ENCODE results near the gene ERH.

ERH gene

DNA sequence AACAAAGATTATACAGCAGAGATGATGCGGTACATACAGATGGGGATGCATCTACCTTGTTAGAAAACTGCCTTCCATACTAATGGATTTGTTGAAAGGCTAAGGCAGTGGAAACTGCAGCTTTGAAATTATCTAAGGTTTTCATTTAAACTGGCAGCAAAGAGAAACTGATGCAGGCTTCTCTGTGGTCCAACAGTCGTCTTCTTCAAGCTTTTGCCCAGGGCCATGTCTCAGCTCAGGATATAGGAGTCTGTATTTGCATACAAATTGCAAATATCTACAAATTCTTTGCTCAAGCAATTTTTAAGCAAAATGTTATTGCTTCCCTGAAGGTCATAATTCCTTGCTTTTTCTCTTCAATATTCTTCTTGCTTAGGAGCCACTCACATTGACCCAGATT, 33.7 kb downstream of the ERH start:
- CTCF ChIA-PET: no interaction called here
- TF ChIP-seq, protein P1, sequence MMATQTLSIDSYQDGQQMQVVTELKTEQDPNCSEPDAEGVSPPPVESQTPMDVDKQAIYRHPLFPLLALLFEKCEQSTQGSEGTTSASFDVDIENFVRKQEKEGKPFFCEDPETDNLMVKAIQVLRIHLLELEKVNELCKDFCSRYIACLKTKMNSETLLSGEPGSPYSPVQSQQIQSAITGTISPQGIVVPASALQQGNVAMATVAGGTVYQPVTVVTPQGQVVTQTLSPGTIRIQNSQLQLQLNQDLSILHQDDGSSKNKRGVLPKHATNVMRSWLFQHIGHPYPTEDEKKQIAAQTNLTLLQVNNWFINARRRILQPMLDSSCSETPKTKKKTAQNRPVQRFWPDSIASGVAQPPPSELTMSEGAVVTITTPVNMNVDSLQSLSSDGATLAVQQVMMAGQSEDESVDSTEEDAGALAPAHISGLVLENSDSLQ (IDR thresholded peaks at IDR 0.05): no peak
- TF ChIP-seq FOXK2 (IDR thresholded peaks at IDR 0.05): no peak
- no peak for TF ChIP-seq LEF1 (IDR thresholded peaks at IDR 0.05; ENCODE audit: borderline replicate concordance)
- no peak for TF ChIP-seq TARDBP (IDR thresholded peaks at IDR 0.05)
- TF ChIP-seq BHLHE40 (IDR thresholded peaks at IDR 0.05; ENCODE audit: borderline replicate concordance): no peak
- POLR2A ChIA-PET: no interaction called here
- DNase-seq (ENCODE audit: extremely low spot score): no peak

DNA sequence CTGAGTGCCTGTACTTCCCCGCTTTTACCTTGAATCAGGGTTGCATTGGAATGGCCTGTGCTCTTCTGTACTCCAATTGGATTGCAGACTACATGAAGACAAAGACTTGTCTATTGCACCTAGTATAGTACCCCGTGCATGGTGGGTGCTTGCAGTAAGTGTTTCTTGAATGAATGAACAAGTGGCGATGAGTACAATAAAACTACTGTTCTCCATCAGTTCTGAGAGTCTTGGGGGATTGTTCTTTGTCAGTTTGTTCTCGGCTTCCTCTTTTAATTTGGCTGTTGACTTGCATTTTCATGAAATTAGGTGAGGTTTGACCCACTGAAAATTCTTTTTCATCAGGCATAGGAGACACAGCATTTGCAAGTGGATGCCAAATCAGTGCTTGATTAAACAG, 34.1 kb downstream of the ERH start:
- DNase-seq (ENCODE audit: extremely low spot score): no peak
- no peak for TF ChIP-seq NFRKB (IDR thresholded peaks at IDR 0.05)
- no peak for TF ChIP-seq ZNF384 (IDR thresholded peaks at IDR 0.05)
- TF ChIP-seq HDGF (IDR thresholded peaks at IDR 0.05; ENCODE audit: borderline replicate concordance): no peak
- TF ChIP-seq FOXA1 (IDR thresholded peaks at IDR 0.05): no peak
- no peak for TF ChIP-seq FOXK2 (IDR thresholded peaks at IDR 0.05)
- no peak for TF ChIP-seq ELF4 (IDR thresholded peaks at IDR 0.05)
- TF ChIP-seq SUZ12 (IDR thresholded peaks at IDR 0.05): no peak
- no peak for TF ChIP-seq FOXM1 (IDR thresholded peaks at IDR 0.05; ENCODE audit: borderline replicate concordance)
- TF ChIP-seq TARDBP (IDR thresholded peaks at IDR 0.05): no peak
- no peak for TF ChIP-seq CTBP1 (IDR thresholded peaks at IDR 0.05; ENCODE audit: borderline replicate concordance)
- TF ChIP-seq L3MBTL2 (conservative IDR thresholded peaks at IDR 0.05): no peak
- TF ChIP-seq LEF1 (IDR thresholded peaks at IDR 0.05; ENCODE audit: borderline replicate concordance): no peak
- TF ChIP-seq SP1 (IDR thresholded peaks at IDR 0.05): no peak
- TF ChIP-seq ARNT (IDR thresholded peaks at IDR 0.05): no peak
- TF ChIP-seq, protein P1 (IDR thresholded peaks at IDR 0.05): no peak
- no peak for TF ChIP-seq BHLHE40 (IDR thresholded peaks at IDR 0.05; ENCODE audit: borderline replicate concordance)
- CTCF ChIA-PET: no interaction called here
- POLR2A ChIA-PET: no interaction called here

DNA sequence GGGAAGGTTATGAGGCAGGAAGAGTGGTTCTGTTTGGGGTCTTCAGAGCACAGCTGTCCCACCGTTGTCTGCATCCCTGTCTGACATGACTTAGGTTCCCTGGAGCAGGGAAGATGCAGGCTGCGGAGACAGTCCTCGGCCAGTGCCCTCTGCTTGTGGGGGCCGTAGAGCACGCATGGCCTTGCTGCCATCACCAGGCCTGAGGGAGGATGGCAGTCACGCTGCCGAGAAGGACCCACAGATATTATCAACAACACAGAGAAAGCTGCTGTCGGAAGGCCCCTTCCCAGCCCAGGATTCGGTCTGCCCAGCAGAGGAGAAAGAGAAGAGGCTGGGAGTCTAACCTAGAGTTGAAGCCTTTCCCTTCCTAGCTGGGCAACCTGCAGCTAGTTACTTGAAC, 35.0 kb downstream of the ERH start:
- TF ChIP-seq TARDBP (IDR thresholded peaks at IDR 0.05): no peak
- no peak for TF ChIP-seq SUZ12 (IDR thresholded peaks at IDR 0.05)
- TF ChIP-seq FOXA1 (IDR thresholded peaks at IDR 0.05): no peak
- TF ChIP-seq ARNT (IDR thresholded peaks at IDR 0.05): no peak
- no peak for TF ChIP-seq LEF1 (IDR thresholded peaks at IDR 0.05; ENCODE audit: borderline replicate concordance)
- DNase-seq (ENCODE audit: extremely low spot score): no peak
- ChIA-PET POLR2A (no interaction called here), CTCF (interaction anchor here (0.9 kb wide), 1 partner anchor 137 kb away, joined by 4 read pairs; no protein-coding TSS in a partner anchor)

DNA sequence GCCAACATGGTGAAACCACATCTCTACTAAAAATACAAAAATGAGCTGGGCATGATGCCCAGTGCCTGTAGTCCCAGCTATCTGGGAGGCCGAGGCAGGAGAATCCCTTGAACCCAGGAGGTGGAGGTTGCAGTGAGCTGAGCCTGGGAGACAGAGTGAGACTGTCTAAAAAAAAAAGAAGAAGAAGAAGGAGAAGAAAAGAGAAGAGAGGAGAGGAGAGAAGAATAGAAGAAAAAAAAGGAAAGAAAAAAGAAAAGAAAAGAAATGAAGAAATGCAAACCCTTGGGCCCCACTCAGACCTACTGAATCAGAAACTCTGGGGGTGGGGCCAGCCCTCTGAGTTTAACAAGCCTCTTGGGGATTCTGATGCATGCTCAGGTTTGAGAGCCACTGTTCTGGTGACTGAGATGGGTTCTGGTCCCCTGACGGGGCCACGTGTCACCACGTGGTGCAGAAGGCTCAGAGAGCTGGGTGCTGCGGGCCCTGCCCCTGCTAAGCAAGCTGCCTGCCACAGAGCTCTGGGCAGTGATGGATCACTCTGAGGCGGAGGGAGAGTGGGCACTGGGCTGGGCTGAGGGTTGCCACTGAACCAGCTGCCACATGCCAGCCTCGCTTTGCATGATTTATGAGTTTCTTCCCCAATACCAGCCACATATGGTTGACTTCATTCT, 37.5 kb downstream of the ERH start:
- no peak for DNase-seq (ENCODE audit: extremely low spot score)
- TF ChIP-seq LEF1 (IDR thresholded peaks at IDR 0.05; ENCODE audit: borderline replicate concordance) (no peak), CTBP1 (IDR thresholded peaks at IDR 0.05; ENCODE audit: borderline replicate concordance) (no peak), ARNT (IDR thresholded peaks at IDR 0.05) (no peak), SP1 (IDR thresholded peaks at IDR 0.05) (no peak), HDGF (IDR thresholded peaks at IDR 0.05; ENCODE audit: borderline replicate concordance) (no peak), NFRKB (IDR thresholded peaks at IDR 0.05) (no peak)
- TF ChIP-seq, protein P1 (IDR thresholded peaks at IDR 0.05): peak; percentile 65
- POLR2A ChIA-PET: interaction anchor here (0.9 kb wide), 1 partner anchor 38 kb away, joined by 3 read pairs; the partner anchor contains the start of genes ERH and SLC39A9
- CTCF ChIA-PET: no interaction called here

DNA sequence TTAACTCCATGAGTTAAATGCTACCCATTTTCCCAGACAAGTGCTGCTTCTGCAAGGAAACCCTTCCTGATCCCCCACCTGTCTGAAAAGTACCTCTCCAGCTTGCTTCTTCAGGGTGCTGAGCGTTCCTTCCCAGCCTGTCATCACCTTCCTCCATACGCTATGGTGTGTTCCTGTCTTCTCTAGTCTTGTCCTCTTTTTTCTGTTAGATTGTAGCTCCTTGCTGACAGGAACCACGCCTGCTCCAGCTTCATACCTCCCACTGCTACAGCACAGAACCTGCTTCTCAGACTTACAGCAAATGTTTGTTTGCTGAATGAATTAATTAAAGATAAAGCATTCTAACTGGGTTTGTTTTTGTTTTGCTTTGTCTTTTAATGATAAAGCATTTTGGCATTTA, 39.1 kb downstream of the ERH start:
- TF ChIP-seq HDGF (IDR thresholded peaks at IDR 0.05; ENCODE audit: borderline replicate concordance) (no peak), ELF4 (IDR thresholded peaks at IDR 0.05) (no peak), LEF1 (IDR thresholded peaks at IDR 0.05; ENCODE audit: borderline replicate concordance) (no peak), FOXA1 (IDR thresholded peaks at IDR 0.05) (no peak), ZNF384 (IDR thresholded peaks at IDR 0.05) (no peak), FOXK2 (IDR thresholded peaks at IDR 0.05) (no peak), L3MBTL2 (conservative IDR thresholded peaks at IDR 0.05) (no peak), FOXM1 (IDR thresholded peaks at IDR 0.05; ENCODE audit: borderline replicate concordance) (no peak), SUZ12 (IDR thresholded peaks at IDR 0.05) (no peak), BHLHE40 (IDR thresholded peaks at IDR 0.05; ENCODE audit: borderline replicate concordance) (no peak), TARDBP (IDR thresholded peaks at IDR 0.05) (no peak), ARNT (IDR thresholded peaks at IDR 0.05) (no peak), CTBP1 (IDR thresholded peaks at IDR 0.05; ENCODE audit: borderline replicate concordance) (no peak)
- TF ChIP-seq, protein P1 (IDR thresholded peaks at IDR 0.05): no peak
- POLR2A ChIA-PET: interaction anchor here (0.6 kb wide), 1 partner anchor 39 kb away, joined by 3 read pairs; the partner anchor contains the start of genes ERH and SLC39A9
- DNase-seq (ENCODE audit: extremely low spot score): no peak
- CTCF ChIA-PET: no interaction called here

Data from HEK293T (cell line).